Stimulated activated CD8-positive, alpha-beta memory T cell treated with anti-CD3 and anti-CD28 coated beads, Interleukin-7, amount 100 ng/mL, for 24 hours (primary cell): ENCODE measurements around the gene ZMAT2.
"Not testable (repeated sequence)": the region's sequence is repeated elsewhere in the genome, so short reads cannot be mapped to it uniquely, and the experiment has no call there.

Source experiments
- DNase-seq: peaks from one replicate; pipeline ENCODE4 v3.0.0-alpha.2; 2020; ENCODE audit warnings: low read depth

The ZMAT2 gene, protein sequence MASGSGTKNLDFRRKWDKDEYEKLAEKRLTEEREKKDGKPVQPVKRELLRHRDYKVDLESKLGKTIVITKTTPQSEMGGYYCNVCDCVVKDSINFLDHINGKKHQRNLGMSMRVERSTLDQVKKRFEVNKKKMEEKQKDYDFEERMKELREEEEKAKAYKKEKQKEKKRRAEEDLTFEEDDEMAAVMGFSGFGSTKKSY

DNA sequence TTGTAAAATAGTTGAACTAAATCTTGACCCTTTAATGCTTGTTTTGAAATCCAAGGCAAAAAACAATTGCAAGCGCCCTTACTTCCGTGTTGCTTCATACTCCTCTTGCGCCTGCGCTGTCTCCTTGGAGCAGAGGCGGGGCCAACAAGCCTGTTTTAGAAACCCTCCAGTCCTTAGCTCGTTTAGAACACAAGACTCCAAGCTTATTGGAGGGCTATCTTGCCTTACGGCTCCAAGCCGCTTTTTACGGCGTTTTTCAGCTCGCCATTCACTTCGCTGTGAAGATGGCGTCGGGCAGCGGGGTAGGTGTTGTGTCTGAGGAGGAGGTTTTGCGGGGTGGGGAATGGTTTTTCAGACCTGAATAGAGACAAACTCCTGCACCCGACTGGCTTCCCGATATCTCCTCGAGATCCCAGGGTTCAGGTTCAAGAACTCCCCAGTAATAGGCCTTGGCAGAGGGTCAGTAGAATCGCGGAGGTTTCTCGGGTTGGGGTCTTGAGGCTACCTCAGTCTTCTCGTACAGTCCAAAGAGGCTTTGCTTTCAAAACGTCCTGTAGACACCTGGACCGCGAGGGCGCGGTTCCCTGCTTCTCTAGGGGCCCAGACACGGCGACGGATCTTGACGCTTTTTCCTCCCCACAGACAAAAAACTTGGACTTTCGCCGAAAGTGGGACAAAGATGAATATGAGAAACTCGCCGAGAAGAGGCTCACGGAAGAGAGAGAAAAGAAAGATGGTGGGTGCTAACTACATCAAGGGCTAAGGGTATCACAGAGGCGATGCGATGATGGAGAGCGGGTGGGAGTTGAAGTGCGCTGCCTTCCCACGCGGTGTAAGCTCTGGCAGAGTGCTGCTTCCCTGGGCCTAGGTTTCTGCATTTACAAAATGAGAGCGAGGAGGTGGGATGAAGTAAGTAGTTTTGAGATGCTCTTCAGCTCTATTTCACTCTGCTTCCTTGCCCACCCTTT, at the start of gene ZMAT2:
Gene ZMAT2 (plus strand): TSS at position 271 of the 968 bp plus-strand sequence. CDS start 14 bp downstream, at position 285.
- peak; percentile 82 for DNase-seq

DNA sequence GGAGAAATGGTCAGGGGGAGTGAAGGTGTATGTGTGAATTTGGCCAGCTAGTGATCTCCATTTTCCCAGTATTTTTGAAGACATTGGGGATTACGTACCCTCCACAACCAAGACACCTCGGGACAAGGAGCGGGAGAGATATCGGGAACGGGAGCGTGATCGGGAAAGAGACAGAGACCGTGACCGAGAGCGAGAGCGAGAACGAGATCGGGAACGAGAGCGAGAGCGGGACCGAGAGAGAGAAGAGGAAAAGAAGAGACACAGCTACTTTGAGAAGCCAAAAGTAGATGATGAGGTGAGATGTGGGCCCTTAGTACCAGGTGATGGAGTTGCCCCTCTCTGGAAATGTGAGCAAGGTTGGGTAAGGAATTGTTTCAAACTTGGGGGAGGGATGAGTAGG, 41.4 kb upstream of the ZMAT2 start:
- DNase-seq = no peak

DNA sequence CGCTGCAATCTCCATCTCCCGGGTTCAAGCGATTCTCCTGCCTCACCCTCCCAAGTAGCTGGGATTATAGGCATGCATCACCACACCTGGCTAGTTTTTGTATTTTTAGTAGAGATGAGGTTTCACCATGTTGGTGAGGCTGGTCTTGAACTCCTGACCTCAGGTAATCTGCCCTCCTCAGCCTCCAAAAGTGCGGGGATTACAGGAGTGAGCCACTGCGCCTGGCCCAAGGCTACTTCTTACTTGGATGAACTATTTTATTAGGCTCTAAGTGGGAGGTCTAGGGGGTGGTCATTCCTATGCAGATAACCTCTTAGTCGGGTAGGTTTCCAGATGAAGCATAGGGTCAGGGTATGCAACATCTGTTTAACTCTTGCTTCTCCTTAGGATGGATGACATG, 39.9 kb upstream of the ZMAT2 start:
- not testable (repeated sequence) for DNase-seq

DNA sequence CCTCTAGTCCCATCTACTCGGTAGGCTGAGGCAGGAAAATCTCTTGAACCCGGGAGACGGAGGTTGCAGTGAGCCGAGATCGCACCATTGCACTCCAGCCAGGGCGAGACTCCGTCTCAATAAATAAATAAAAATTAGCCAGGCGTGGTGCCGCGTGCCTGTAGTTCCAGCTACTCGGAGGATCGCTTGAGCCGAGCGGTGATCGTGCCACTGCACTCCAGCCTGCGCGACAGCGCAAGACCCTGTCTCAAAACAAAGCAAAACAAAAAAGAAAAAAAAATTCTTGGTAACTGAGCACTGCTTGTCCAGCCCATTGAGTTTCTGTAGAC, 36.3 kb upstream of the ZMAT2 start:
- DNase-seq = no peak

DNA sequence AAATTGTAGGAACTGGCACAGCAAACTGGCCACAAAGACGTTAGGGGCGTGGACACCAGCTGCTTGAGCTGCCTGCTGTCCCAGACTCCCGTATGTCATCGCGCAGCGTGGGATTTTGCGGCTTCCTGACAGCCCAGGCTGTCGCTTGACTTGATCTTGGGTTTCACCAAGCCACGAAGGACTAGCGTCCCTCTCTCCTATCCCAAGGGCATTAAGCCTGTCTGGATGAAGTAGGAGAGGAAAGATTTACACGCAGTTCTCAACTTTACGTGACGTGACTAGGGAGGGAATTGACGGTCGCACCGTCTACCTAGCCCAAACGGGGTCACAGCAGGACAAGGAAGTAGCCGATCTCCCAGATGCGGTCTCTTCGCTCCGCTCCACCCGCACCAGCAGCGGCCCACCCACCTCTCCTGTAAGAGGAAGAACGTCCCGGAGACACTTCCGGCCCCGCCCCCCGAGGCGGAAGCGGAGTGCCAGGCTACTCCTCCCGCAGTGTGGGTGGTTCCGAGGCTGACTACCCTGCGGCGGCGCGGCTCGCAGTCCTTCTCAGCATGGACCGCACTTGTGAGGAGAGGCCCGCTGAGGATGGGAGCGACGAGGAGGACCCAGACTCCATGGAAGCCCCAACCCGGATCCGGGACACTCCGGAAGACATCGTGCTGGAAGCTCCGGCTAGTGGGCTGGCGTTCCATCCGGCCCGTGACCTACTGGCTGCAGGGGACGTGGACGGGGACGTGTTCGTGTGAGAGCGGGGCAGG, 35.7 kb upstream of the ZMAT2 start, which contains the start of gene WDR55:
Gene WDR55 (plus strand): TSS at position 546 of the 761 bp plus-strand sequence. CDS start 9 bp downstream, at position 555.
- peak; percentile 92 for DNase-seq

DNA sequence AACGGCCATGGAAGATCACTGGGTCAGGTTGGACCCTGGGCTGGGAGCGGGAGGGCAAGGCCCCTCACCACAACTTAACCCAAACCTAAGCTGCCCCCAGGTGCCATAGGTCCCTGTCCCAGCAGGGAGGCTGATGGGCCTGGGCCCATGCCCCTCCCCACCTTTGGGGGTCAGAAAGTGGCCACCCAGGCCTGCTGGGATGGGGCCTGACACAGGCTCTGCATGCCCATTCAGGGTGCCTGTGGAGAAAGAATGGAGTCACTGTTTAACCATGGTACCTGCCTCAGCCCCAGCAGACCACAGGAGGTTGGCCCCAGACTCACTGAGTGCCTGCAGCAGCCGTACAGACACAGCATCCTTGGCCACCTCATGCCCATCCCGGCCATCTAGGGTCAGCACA, 29.2 kb upstream of the ZMAT2 start:
- DNase-seq = not testable (repeated sequence)

DNA sequence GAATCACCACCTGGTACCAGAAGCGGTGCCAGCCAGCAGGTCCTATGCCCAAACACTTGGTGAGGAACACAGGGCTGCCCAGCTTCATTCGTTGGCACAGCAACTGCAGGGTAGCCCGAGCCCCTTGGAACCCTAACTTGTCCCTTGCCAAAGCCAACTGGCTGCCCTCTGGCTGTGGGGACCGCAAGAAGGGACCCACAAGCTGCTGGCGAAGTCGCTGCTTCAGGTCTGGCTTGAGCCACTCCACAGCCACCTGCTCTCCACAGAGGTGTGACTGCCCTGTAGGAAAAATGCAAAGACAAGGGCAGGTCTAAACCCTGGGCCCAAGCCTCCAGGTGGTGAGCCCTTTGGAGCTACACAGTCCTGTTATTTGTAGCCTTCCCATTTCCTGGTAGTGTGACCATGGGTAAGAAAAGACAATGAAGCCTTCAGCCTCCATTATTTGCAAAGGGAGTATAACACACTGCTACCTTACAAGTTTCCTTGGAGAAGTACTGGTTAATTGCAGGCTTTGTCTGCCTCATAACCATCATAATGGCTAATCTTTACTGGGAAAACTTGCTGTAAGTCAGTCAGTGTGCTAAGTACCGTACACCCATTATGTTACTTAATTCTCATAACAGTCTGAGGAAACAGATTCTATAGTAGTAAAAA, 28.6 kb upstream of the ZMAT2 start:
- DNase-seq = no peak

DNA sequence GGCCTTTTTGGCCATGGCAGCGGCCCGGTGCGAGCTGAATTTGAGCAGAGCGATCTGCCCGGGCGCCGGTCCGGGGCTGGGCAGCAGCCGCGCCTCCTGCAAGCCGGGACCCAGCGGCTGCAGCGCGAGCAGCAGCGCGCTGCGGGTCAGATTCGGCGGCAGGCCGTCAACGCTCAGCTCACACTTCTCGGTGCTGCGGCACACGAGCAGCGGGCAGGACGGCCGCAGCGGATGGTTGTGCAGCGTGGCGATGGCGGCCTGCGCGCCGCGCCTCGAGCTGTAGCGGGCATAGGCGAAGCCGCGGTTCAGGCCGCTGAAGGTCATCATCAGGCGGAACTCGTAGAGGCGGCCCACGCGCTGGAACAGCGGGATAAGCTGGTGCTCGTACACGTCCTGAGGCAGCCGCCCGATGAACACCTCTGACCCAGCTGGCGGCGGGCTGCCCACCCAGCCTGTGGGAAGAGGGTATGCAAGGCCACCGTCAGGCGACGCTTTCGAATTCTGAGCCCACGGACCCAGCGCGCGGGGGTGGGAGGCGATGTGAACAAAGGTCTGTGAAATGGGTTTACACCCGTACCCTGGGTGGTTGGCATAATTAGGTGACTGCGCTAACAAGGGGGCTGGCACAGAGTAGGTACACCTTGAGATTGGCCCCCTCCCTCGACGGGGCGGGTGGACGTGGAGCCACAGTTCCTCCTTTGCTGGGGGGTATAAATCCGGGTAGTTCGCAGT, 27.6 kb upstream of the ZMAT2 start:
- no peak for DNase-seq

DNA sequence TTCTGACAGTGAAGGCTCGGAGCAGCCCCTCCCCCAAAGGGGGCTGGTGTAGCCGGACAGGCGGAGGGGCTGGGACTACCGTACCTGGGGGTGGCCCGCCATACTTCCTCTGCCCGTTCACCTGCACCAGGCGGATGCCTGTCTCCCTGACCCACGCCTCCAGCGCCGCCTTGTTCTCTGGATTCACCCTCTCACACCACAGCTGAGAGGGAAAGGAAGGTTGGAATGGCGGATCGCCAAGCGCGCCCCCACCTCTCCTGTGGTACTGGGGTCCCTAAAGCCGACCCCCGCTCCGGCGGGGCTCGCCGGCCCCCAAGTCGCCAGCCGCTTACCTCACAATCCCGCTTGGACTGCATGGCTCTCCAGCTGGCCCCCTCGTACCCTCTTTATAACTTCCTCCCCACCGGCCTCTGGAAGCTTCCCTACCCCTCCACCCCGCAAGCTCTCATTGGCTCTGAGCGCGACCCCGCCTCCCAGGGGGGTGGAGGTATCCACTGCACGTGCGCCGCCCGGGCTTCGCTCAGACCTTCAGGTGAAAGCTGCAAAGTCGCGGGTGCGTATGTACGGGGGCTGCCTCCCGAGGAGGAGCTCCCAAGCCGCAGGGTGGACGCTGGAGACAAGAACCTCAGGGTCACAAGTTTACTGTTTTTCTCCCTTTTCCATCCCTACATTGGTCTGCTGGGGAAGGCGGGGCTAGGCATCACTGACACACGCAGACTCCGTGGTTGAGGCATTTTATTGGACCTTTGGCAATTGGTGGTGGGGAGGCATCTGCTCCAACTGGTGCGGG, 26.9 kb upstream of the ZMAT2 start, which contains the start of gene DND1:
Gene DND1 (minus strand): TSS at position 390 of the 790 bp plus-strand sequence. CDS start 34 bp downstream, at position 356.
- no peak for DNase-seq

DNA sequence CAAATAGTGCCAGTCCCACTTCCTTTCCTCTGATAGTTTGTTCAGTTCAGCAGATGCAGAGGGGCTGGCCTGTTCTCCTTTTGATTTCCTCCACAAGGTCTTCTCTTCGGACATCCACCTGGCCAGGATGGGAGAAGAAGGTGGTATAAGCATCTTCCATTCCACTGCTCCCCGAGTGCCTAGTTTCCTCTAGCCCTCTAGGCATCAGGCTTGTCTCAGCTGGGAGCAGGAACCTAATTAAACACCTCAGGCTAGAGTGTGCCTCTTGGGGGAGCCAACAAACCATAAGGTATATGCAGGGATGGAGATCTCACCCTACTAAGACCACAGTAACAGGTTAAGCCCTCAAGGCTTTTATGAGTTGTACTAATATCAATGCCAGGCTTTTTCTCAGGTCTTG, 26.0 kb upstream of the ZMAT2 start:
- no peak for DNase-seq

DNA sequence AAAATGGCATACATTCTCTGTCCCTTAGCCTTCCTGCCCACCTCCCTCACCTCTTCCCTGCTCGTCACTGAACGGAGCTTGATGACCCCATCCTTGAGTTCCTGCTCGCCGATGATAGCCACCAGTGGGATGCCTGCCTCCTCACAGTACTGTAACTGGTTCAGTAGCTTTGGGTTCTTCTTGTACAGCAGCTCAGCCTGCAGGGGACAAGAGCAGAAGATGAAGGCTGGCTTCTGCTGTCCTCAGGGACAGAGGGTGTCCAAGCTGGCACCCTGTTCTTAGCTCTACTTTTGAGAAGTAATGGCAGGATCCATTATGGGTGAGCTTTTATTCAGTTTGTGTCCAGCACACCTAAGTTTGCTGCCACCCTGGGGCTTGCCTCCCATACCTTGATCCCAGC, 25.6 kb upstream of the ZMAT2 start:
- DNase-seq = no peak

DNA sequence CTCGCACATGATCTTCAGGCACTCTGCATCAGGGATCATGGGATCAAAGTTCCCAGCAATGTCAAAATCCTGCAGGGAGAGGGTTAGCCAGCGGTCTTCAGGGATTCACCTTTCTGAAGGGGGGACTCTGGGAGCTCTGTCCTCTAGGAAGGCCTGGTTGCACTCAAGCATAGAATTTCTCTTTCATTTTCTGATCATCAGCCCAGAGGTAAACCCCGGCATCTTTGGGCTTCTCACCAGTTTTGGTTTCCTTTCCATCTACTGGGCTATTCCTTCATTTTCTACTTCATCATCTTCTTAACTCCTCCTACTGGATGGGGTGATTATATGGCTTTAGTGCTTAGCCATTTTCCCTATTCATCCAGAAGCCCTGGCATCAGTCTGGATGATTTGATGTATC, 22.3 kb upstream of the ZMAT2 start:
- no peak for DNase-seq

DNA sequence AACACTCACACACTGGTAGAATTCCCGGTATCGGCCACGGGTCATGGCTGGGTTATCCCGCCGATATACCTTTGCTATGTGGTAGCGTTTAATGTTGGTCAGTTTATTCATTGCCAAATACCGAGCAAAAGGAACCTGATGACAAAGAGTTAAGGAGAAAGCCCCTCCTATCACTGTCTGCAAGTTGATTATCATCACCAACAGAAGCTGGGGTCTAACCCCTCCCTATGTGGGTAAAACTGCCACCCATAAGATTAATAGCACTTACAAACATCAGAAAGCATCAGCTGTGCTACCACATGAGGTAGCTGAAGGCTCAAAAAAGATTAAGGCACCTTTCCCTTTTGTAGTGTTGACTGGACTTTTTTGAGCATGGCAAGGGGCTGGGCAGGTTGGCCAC, 21.3 kb upstream of the ZMAT2 start:
- DNase-seq = no peak

DNA sequence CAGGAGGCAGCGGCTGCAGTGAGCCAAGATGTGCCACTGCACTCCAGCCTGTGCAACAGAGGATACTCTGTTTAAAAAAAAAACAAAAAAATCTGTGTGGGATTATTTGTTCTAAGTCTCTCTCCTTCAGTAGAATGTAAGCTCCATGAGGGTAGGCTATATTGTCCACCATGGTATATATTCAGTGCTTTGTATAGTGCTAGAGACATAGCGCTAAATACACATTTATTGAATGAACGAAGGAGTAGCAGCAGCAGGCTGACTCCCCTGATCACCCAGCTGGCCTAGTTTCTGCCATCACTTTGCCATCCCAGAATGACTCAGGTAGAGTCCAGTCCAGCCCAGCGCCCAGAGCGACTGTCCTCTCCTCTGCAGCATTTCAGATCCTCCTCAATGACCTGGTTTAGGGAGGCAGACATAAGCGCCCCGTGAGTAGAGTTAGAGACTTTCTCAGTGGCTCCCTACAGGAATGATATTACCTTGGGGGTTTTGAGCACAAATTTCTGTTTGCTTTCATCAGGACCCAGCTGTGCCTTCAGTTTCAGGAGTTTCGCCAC, 9.8 kb upstream of the ZMAT2 start:
- no peak for DNase-seq

DNA sequence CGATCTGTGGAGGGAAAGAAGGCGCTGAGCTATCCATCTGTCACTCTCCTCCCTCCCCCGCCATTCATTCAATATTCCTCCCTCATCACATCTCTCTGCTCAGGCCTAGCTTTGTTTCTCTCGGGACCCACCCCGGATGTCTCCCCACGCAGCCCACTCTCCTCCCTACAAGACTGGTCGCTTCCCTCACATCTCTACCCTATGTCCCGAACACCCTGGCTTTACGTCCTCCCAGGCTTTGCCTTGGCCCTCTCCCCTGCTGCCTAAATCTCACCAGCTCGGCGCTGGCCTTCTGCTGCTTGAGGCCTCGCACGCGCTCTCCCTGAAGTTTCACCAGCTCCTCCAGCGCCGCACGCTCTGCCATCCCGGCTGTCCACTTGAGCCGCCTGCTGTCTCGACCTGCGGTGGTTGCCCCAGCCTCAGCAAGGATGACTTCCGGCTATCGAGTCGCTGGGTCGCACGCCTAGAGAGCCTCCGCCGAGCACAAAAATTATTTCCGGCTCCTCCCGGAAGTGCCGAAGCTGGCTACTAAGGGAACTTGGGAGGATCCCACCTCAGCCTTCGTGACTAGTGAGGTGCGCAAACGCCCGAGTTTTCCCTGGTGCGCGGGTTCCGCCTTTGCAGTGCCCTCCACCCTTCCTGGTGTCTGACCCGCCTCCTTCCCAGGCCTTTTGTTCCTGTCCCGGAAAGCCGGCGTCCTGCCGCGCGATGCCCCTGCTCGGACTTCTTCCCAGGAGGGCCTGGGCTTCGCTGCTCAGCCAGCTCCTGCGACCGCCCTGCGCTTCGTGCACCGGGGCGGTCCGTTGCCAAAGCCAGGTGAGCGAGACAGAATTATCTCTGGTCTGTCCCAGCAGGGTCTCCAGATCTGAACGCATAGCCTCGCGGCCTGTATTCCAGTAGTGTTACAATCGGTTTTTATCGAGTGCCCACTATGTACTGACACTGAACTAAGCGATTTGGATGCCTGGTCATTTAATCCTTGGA, 9.0 kb upstream of the ZMAT2 start, which contains the start of the genes HARS1 and HARS2:
Gene HARS1 (minus strand): TSS at position 430 of the 984 bp plus-strand sequence. CDS start 66 bp downstream, at position 364.
Gene HARS2 (plus strand): TSS at position 515 of the 984 bp plus-strand sequence. CDS start 194 bp downstream, at position 709.
- peak; percentile 68 for DNase-seq

DNA sequence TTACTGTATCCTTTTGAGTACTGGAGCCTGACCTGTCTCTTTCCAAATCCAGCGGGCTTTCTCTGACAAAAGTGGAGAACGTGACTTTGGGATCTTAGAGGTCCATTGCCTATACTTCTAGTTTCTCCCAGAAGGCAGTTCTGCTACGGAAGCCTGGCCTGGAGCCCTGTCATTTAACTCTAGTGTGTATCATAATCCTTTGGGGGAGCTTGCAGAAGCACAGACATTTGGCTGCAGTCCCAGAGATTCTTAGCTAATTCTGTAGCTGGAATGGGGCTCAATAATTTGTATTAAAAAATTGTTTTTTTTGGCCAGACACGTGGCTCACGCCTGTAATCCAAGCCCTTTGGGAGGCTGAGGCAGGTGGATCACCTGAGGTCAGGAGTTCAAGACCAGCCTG, 6.0 kb upstream of the ZMAT2 start:
- DNase-seq = no peak

DNA sequence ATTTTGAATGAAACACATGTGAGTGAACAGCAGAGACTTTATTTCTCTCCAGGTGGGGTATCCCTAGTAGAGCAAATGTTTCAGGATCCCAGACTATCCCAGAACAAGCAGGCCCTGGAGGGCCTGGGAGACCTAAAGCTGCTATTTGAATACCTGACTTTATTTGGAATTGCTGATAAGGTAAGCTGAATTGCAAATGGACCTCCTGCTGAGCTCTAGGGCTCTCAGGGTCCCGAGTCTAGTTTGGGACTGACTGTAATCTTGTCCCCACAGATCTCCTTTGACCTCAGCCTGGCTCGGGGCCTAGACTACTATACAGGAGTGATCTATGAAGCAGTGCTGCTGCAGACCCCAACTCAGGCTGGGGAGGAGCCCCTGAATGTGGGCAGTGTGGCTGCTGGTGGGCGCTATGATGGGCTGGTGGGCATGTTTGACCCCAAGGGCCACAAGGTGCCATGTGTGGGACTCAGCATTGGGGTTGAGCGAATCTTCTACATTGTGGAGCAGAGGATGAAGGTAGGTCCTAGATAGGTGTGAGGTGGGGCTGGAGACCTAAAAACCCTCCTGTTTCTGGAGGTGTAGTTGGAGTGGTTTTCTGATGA, 3.3 kb upstream of the ZMAT2 start:
- no peak for DNase-seq

DNA sequence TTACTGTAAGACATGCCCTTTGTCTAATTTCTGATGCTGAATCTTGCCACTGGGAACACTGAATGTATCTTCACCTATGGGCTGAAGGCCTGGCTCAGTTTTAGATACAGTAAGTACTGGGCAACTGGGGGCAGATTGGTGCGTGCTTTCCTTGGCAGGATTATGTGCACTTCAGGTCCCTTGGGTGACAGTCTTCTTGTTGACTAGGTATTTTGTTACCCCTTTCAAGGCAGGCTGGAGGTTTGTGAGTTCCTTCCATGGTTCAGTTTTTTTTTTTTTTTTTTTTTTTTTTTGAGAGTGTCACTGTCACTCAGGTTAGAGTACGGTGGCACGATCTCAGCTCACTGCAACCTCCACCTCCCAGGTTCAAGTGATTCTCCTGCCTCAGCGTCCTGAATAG, 7.6 kb downstream of the ZMAT2 start:
- DNase-seq = no peak
